NCI-H446 (cell line): Measurements from ENCODE around the gene PPP1R12A.
"Not testable (repeated sequence)": the region's sequence is repeated elsewhere in the genome, so short reads cannot be mapped to it uniquely, and the experiment has no call there.

Experiments
- DNase-seq, 2 experiments: peaks; one replicate each; lab custom pipeline; 2025; lab: John Stamatoyannopoulos, UW

Gene PPP1R12A

GRCh38 chr12:79935021-79935623 is at the start of gene PPP1R12A:
Gene PPP1R12A, minus strand, starts transcription at chr12:79935097. Its CDS starts 166 bp downstream, at chr12:79934931.
- peak; percentile 82 to 98 for DNase-seq

GRCh38 chr12:79983986-79984620 is 49.2 kb upstream of the PPP1R12A start:
- no peak for DNase-seq

GRCh38 chr12:79983492-79983891 is 48.6 kb upstream of the PPP1R12A start:
- DNase-seq = no peak

GRCh38 chr12:79982086-79983062 is 47.5 kb upstream of the PPP1R12A start:
- DNase-seq = no peak

GRCh38 chr12:79978692-79979091 is 43.8 kb upstream of the PPP1R12A start:
- DNase-seq = no peak

- DNase-seq = not testable (repeated sequence)
Measured at GRCh38 chr12:79977856-79978460, 43.1 kb upstream of the PPP1R12A start.

- no peak for DNase-seq
Measured at GRCh38 chr12:79975143-79975542, 40.2 kb upstream of the PPP1R12A start.

GRCh38 chr12:79973801-79974200 is 38.9 kb upstream of the PPP1R12A start:
- no peak for DNase-seq

- no peak for DNase-seq
Measured at GRCh38 chr12:79964100-79964627, 29.3 kb upstream of the PPP1R12A start.

- no peak for DNase-seq
Measured at GRCh38 chr12:79961411-79961810, 26.5 kb upstream of the PPP1R12A start.

- no peak for DNase-seq
Measured at GRCh38 chr12:79959484-79959883, 24.6 kb upstream of the PPP1R12A start.

GRCh38 chr12:79956896-79957295 is 22.0 kb upstream of the PPP1R12A start:
- DNase-seq = no peak

GRCh38 chr12:79955561-79955960 is 20.7 kb upstream of the PPP1R12A start:
- DNase-seq = no peak

- no peak for DNase-seq
Measured at GRCh38 chr12:79954037-79954610, 19.2 kb upstream of the PPP1R12A start.

GRCh38 chr12:79949098-79949497 is 14.2 kb upstream of the PPP1R12A start:
- no peak for DNase-seq

GRCh38 chr12:79945433-79945832 is 10.5 kb upstream of the PPP1R12A start:
- no peak for DNase-seq

- DNase-seq = no peak
Measured at GRCh38 chr12:79944565-79944964, 9.7 kb upstream of the PPP1R12A start.

GRCh38 chr12:79942846-79943245 is 7.9 kb upstream of the PPP1R12A start:
- DNase-seq = not testable (repeated sequence)

- DNase-seq = no peak
Measured at GRCh38 chr12:79939728-79940310, 4.9 kb upstream of the PPP1R12A start.

- no peak for DNase-seq
Measured at GRCh38 chr12:79938843-79939242, 3.9 kb upstream of the PPP1R12A start.

GRCh38 chr12:79936670-79937069 is 1.8 kb upstream of the PPP1R12A start:
- no peak for DNase-seq
